GM19328 (cell line): Measurements from ENCODE around the gene UGT2B17.
"Not testable (repeated sequence)": the region's sequence is repeated elsewhere in the genome, so short reads cannot be mapped to it uniquely, and the experiment has no call there.

Source experiments
- ATAC-seq: cut with Tn5 transposase; IDR thresholded peaks from one replicate; pipeline ENCODE4 v1.9.1; 2021; ENCODE audit warnings: mild to moderate bottlenecking, moderate library complexity; ENCODE audit not compliant: unreplicated experiment

The UGT2B17 gene

GRCh38 chr4:68569466-68570121 is 6.5 kb downstream of the UGT2B17 start:
- ATAC-seq: no peak

GRCh38 chr4:68569036-68569435 is 7.1 kb downstream of the UGT2B17 start:
- not testable (repeated sequence) for ATAC-seq

GRCh38 chr4:68568535-68568934 is 7.6 kb downstream of the UGT2B17 start:
- ATAC-seq: not testable (repeated sequence)

- ATAC-seq: not testable (repeated sequence)
Measured at GRCh38 chr4:68566364-68566763, 9.8 kb downstream of the UGT2B17 start.

GRCh38 chr4:68565082-68565481 is 11.0 kb downstream of the UGT2B17 start:
- not testable (repeated sequence) for ATAC-seq

GRCh38 chr4:68560364-68561070 is 15.6 kb downstream of the UGT2B17 start:
- ATAC-seq: not testable (repeated sequence)

GRCh38 chr4:68553830-68554229 is 22.3 kb downstream of the UGT2B17 start:
- not testable (repeated sequence) for ATAC-seq

GRCh38 chr4:68552818-68553811 is 23.0 kb downstream of the UGT2B17 start:
- ATAC-seq: not testable (repeated sequence)

- ATAC-seq: not testable (repeated sequence)
Measured at GRCh38 chr4:68542742-68543141, 33.4 kb downstream of the UGT2B17 start.

- ATAC-seq: no peak
Measured at GRCh38 chr4:68536375-68536774, 39.7 kb downstream of the UGT2B17 start.

- no peak for ATAC-seq
Measured at GRCh38 chr4:68535974-68536373, 40.1 kb downstream of the UGT2B17 start.

GRCh38 chr4:68522232-68522631 is 53.9 kb downstream of the UGT2B17 start:
- not testable (repeated sequence) for ATAC-seq

GRCh38 chr4:68520985-68521384 is 55.1 kb downstream of the UGT2B17 start:
- no peak for ATAC-seq

GRCh38 chr4:68518889-68519288 is 57.2 kb downstream of the UGT2B17 start:
- ATAC-seq: no peak

- ATAC-seq: not testable (repeated sequence)
Measured at GRCh38 chr4:68505452-68505851, 70.7 kb downstream of the UGT2B17 start.

- ATAC-seq: not testable (repeated sequence)
Measured at GRCh38 chr4:68504836-68505235, 71.3 kb downstream of the UGT2B17 start.

- ATAC-seq: not testable (repeated sequence)
Measured at GRCh38 chr4:68503462-68503861, 72.7 kb downstream of the UGT2B17 start.

- ATAC-seq: no peak
Measured at GRCh38 chr4:68499021-68499420, 77.1 kb downstream of the UGT2B17 start.

GRCh38 chr4:68498413-68499007 is 77.6 kb downstream of the UGT2B17 start:
- peak; percentile 94 for ATAC-seq

GRCh38 chr4:68494688-68495087 is 81.4 kb downstream of the UGT2B17 start:
- ATAC-seq: no peak
